Stimulated activated CD4-positive, alpha-beta T cell treated with anti-CD3 and anti-CD28 coated beads, TNF-alpha, amount 100 ng/mL, for 24 hours (primary cell): Measurements from ENCODE around the gene IL22RA2.

Experiments used
- DNase-seq, 3 experiments: peaks; one replicate each; pipeline ENCODE4 v3.0.0-alpha.2; 2020; ENCODE audit warnings: low read depth in 3 of 3

IL22RA2 gene

GRCh38 chr6:137095651-137096238 is 77.7 kb downstream of the IL22RA2 start:
- DNase-seq: no peak

- no peak for DNase-seq
Measured at GRCh38 chr6:137095093-137095492, 78.4 kb downstream of the IL22RA2 start.

- peak in 2 of 3 experiments; percentile 28 for DNase-seq
Measured at GRCh38 chr6:137094411-137095008, 78.9 kb downstream of the IL22RA2 start.
